ENCODE measurements around the gene ADGRA1.
"Not testable (repeated sequence)": the region's sequence is repeated elsewhere in the genome, so short reads cannot be mapped to it uniquely, and the experiment has no call there.

ADGRA1 gene

GRCh38 chr10:133129071-133129858 is 41.5 kb downstream of the ADGRA1 start:
- DNase-seq (ENCODE audit: low read depth) = no peak

- DNase-seq (ENCODE audit: low read depth) = no peak
These were observed 42.3 kb downstream of the ADGRA1 start for GRCh38 chr10:133129859-133130495.

- no peak for DNase-seq (ENCODE audit: low read depth)
These were observed 42.9 kb downstream of the ADGRA1 start for GRCh38 chr10:133130602-133131001.

- DNase-seq (ENCODE audit: low read depth) = no peak
These were observed 43.3 kb downstream of the ADGRA1 start for GRCh38 chr10:133131053-133131452.

- DNase-seq (ENCODE audit: low read depth) = no peak
These were observed 44.2 kb downstream of the ADGRA1 start for GRCh38 chr10:133131734-133132472.

- DNase-seq (ENCODE audit: low read depth) = no peak
These were observed 45.0 kb downstream of the ADGRA1 start for GRCh38 chr10:133132473-133133291.

- DNase-seq (ENCODE audit: low read depth) = no peak
These were observed 45.9 kb downstream of the ADGRA1 start for GRCh38 chr10:133133471-133134231.

GRCh38 chr10:133134411-133135115 is 46.8 kb downstream of the ADGRA1 start:
- DNase-seq (ENCODE audit: low read depth) = no peak

- no peak for DNase-seq (ENCODE audit: low read depth)
These were observed 47.4 kb downstream of the ADGRA1 start for GRCh38 chr10:133135116-133135465.

GRCh38 chr10:133137486-133138145 is 49.9 kb downstream of the ADGRA1 start:
- not testable (repeated sequence) for DNase-seq (ENCODE audit: low read depth)

- DNase-seq (ENCODE audit: low read depth) = no peak
These were observed 51.9 kb downstream of the ADGRA1 start for GRCh38 chr10:133139551-133140065.

GRCh38 chr10:133140417-133141143 is 52.9 kb downstream of the ADGRA1 start:
- DNase-seq (ENCODE audit: low read depth) = no peak

- DNase-seq (ENCODE audit: low read depth) = no peak
These were observed 53.6 kb downstream of the ADGRA1 start for GRCh38 chr10:133141144-133141957.

- no peak for DNase-seq (ENCODE audit: low read depth)
These were observed 54.2 kb downstream of the ADGRA1 start for GRCh38 chr10:133141958-133142340.

- DNase-seq (ENCODE audit: low read depth) = no peak
These were observed 54.9 kb downstream of the ADGRA1 start for GRCh38 chr10:133142523-133143199.

GRCh38 chr10:133143200-133143533 is 55.4 kb downstream of the ADGRA1 start:
- no peak for DNase-seq (ENCODE audit: low read depth)

- DNase-seq (ENCODE audit: low read depth) = no peak
These were observed 55.8 kb downstream of the ADGRA1 start for GRCh38 chr10:133143546-133143945.

GRCh38 chr10:133144771-133145170 is 57.0 kb downstream of the ADGRA1 start:
- no peak for DNase-seq (ENCODE audit: low read depth)
